OCI-LY7 (cell line): ENCODE results near the gene ACR. TPM values are rescaled to one million over a fixed set of nuclear protein-coding genes. Genes with fewer than 3 reads are reported as not detected.
A peak's percentile ranks its signal among the peaks of the same experiment; 100 is the strongest.

ENCODE experiments used
- BruUV-seq: library from RNA; stranded (reverse); fragments of 400-500 nt; replicated peaks from 2 replicates; lab custom pipeline; 2021; lab: Mats Ljungman, UMichigan
- CTCF ChIA-PET: fragments of 300-600 bp; sonication (Branson Sonifier 250); formaldehyde crosslinking; loops from one replicate; lab custom pipeline; 2022; ENCODE audit warnings: antibody characterized with exemption; ENCODE audit not compliant: unreplicated experiment; lab: Charles Lee
- POLR2A ChIA-PET: fragments of 300-600 bp; sonication (Branson Sonifier 250); formaldehyde crosslinking; loops from one replicate; lab custom pipeline; 2022; ENCODE audit warnings: antibody characterized with exemption; lab: Charles Lee
- DNase-seq: peaks from one replicate; pipeline ENCODE4 v3.0.0-alpha.2; 2015; ENCODE audit warnings: low spot score
- H2AFZ ChIP-seq: fragments of 200-600 bp; sonication (generic), shearing (Covaris generic); 2 replicates; pipeline ENCODE4 v1.6.1; 2014; ENCODE audit warnings: mild to moderate bottlenecking, antibody characterized with exemption, low read length, moderate library complexity
- H3K27ac ChIP-seq: fragments of 200-600 bp; sonication (generic); 2 replicates; pipeline ENCODE4 v1.5.1; 2014; ENCODE audit warnings: mixed run types, low read depth, mild to moderate bottlenecking, moderate library complexity, low read length, inconsistent platforms; ENCODE audit not compliant: poor library complexity, severe bottlenecking
- H3K36me3 ChIP-seq: fragments of 200-600 bp; sonication (generic); 2 replicates; pipeline ENCODE4 v1.6.1; 2014; ENCODE audit warnings: mild to moderate bottlenecking, antibody characterized with exemption, low read length, moderate library complexity, mixed read lengths; ENCODE audit not compliant: insufficient read depth
- H3K4me1 ChIP-seq: fragments of 200-600 bp; sonication (generic); 2 replicates; pipeline ENCODE4 v1.5.1; 2014; ENCODE audit warnings: mild to moderate bottlenecking, low read length; ENCODE audit not compliant: insufficient read depth, poor library complexity, severe bottlenecking
- H3K4me2 ChIP-seq: fragments of 200-600 bp; sonication (generic); 2 replicates; pipeline ENCODE4 v1.6.1; 2014; ENCODE audit warnings: mild to moderate bottlenecking, low read length
- H3K4me3 ChIP-seq: fragments of 200-600 bp; sonication (generic); 2 replicates; pipeline ENCODE4 v1.5.1; 2014; ENCODE audit warnings: mild to moderate bottlenecking, low read depth, low read length; ENCODE audit not compliant: poor library complexity, severe bottlenecking
- H3K79me2 ChIP-seq: fragments of 200-600 bp; sonication (generic); 2 replicates; pipeline ENCODE4 v1.6.1; 2016; ENCODE audit warnings: low read depth, mild to moderate bottlenecking, low read length, moderate library complexity, mixed read lengths; ENCODE audit not compliant: insufficient read depth
- H3K9me2 ChIP-seq: fragments of 200-600 bp; sonication (generic); 2 replicates; pipeline ENCODE4 v1.6.1; 2016; ENCODE audit warnings: mild to moderate bottlenecking, low read length, mixed read lengths; ENCODE audit not compliant: insufficient read depth
- H3K9me3 ChIP-seq: fragments of 200-600 bp; sonication (generic); 2 replicates; pipeline ENCODE4 v1.6.1; 2014; ENCODE audit warnings: mild to moderate bottlenecking, mixed run types, low read length, mixed read lengths
- H4K20me1 ChIP-seq: fragments of 200-600 bp; sonication (generic); 2 replicates; pipeline ENCODE4 v1.6.1; 2014; ENCODE audit warnings: mild to moderate bottlenecking, antibody characterized with exemption, low read length, moderate library complexity, mixed read lengths; ENCODE audit not compliant: insufficient read depth
- CTCF ChIP-seq: fragments of 200-600 bp; sonication (generic); conservative IDR thresholded peaks from 2 replicates; pipeline ENCODE4 v1.5.1; 2014; ENCODE audit warnings: mild to moderate bottlenecking, antibody characterized with exemption, low read length, moderate library complexity, mixed read lengths
- EZH2phosphoT487 ChIP-seq: fragments of 200-600 bp; sonication (generic); IDR thresholded peaks from 2 replicates; pipeline ENCODE4 v1.6.1; 2018; ENCODE audit warnings: low read depth, borderline replicate concordance, mild to moderate bottlenecking, mixed run types, antibody characterized with exemption, low read length, moderate library complexity, mixed read lengths
- intact Hi-C: fragments of 100-400 bp; cut with micrococcal nuclease; formaldehyde crosslinking; loops from one replicate; pipeline ENCODE4 v1.10.0; 2022; ENCODE audit not compliant: unreplicated experiment
- total RNA-seq, 2 experiments: library from RNA; depleted of rRNA in 1 of 2; stranded (reverse); fragments of >200 nt in 1 of 2; shearing (Covaris generic) in 1 of 2; gene quantifications; 2 replicates each; pipeline ENCODE4 v1.2.3, GENCODE V29; 2014 to 2022

Gene ACR
- total RNA-seq, 2 experiments from 2014 or later: not detected

- no TSS peak for BruUV-seq
- no peak overlapping the region for H3K4me3 ChIP-seq
These were observed 6.9 kb upstream of the ACR start for GRCh38 chr22:50730941-50731661.

GRCh38 chr22:50731811-50732624 is 6.0 kb upstream of the ACR start:
- CTCF ChIA-PET: no interaction called here
- no peak overlapping the region for H3K4me3 ChIP-seq
- no TSS peak for BruUV-seq
- peaks cover 20% of the 10 kb centered on the region for H3K4me1 ChIP-seq
- DNase-seq: peak; percentile 68
- POLR2A ChIA-PET: no interaction called here
- H3K9me3 ChIP-seq: no peaks in the 10 kb centered on the region
- H3K79me2 ChIP-seq: no peaks in the 10 kb centered on the region
- peak overlapping the region; percentile 42; the same call in 1 of the 2 replicates for H2AFZ ChIP-seq
- TF ChIP-seq EZH2phosphoT487: no peak
- peak; percentile 93 for TF ChIP-seq CTCF
- no peaks in the 10 kb centered on the region for H3K9me2 ChIP-seq
- intact Hi-C loops: no loop called here
- H3K27ac ChIP-seq: no peak overlapping the region
- H3K4me2 ChIP-seq: peak overlapping the region; percentile 30; the same call in 1 of the 2 replicates
- no peaks in the 10 kb centered on the region for H4K20me1 ChIP-seq
- H3K36me3 ChIP-seq: no peaks in the 10 kb centered on the region

More at GRCh38 chr22:50730941-50731661, 6.9 kb upstream of the ACR start:
- Histone ChIP-seq H3K79me2 (no peaks in the 10 kb centered on the region), H3K36me3 (no peaks in the 10 kb centered on the region), H4K20me1 (no peaks in the 10 kb centered on the region), H3K27ac (no peak overlapping the region), H2AFZ (no peak overlapping the region), H3K9me3 (no peaks in the 10 kb centered on the region), H3K4me1 (peaks cover 20% of the 10 kb centered on the region), H3K4me2 (no peak overlapping the region), H3K9me2 (no peaks in the 10 kb centered on the region)
- ChIA-PET POLR2A (interaction anchor here (0.6 kb wide), 1 partner anchor 22 kb away, joined by 3 read pairs; no protein-coding TSS in a partner anchor), CTCF (interaction anchor here (0.6 kb wide), 1 partner anchor 589 kb away, joined by 3 read pairs; no protein-coding TSS in a partner anchor)
- DNase-seq: no peak
- intact Hi-C loops: no loop called here
- no peak for TF ChIP-seq EZH2phosphoT487
- TF ChIP-seq CTCF: no peak
